ENCODE results near the gene MPRIP.

Gene MPRIP

DNA sequence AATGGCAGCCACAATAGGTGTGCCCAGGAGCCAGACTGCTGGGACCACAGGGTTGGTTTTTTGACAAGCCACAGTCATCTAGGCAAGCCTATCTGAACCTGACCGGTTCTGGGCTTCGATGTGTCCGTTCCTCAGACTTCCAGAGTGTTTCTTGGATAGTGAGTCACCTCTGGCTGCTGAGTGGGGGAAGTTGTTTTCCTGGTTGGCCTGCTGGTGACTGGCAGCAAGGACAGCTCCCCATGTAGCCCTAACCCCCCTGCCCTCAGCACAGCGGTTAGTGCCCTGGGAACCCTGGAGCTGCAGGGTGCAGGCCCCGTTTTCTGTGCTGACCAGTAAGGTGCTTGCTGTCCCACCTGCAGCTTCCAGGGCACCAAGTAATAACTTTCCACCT lies 98.3 kb downstream of the MPRIP start:
- Histone ChIP-seq H3K4me3 (no peak overlapping the region), H3K4me2 (peak overlapping the region; percentile 89), H3K27ac (peak overlapping the region; percentile 55), H3K4me1 (peaks cover 93% of the 10 kb centered on the region), H3K9ac (peak overlapping the region; percentile 36; the same call in 1 of the 2 replicates), H3K27me3 (no peaks in the 10 kb centered on the region), H3K36me3 (peaks cover 81% of the 10 kb centered on the region), H4K20me1 (peaks cover 93% of the 10 kb centered on the region), H3K9me3 (no peaks in the 10 kb centered on the region)
- no peak for TF ChIP-seq Cebpa-rat (IDR thresholded peaks at IDR 0.05)

DNA sequence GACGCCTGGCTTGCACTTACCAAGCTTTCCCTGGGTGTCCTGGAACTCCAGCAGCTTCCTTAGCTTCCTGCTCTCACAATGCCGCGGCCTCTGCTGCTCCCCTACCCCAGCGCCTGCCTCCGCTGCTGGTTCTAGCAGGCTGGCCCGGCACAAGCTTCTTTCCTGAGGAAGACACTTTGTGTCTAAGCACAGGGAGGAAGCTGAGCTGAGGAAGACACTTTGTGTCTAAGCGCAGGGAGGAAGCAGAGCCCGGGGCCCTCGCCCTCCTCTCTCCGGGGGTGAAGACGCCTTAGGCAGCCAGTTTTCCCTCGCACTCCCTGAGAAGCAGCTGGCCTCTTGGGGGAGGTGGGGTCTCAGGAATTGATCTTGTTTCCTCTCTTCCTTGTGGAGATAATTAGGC lies 99.0 kb downstream of the MPRIP start:
- Histone ChIP-seq H3K4me3 (no peak overlapping the region), H4K20me1 (peaks cover 93% of the 10 kb centered on the region), H3K9ac (peak overlapping the region; percentile 36; the same call in 1 of the 2 replicates), H3K4me2 (peak overlapping the region; percentile 89), H3K36me3 (peaks cover 81% of the 10 kb centered on the region), H3K4me1 (peaks cover 99% of the 10 kb centered on the region), H3K9me3 (no peaks in the 10 kb centered on the region), H3K27me3 (no peaks in the 10 kb centered on the region), H3K27ac (peak overlapping the region; percentile 55)
- TF ChIP-seq Cebpa-rat (IDR thresholded peaks at IDR 0.05) = no peak

DNA sequence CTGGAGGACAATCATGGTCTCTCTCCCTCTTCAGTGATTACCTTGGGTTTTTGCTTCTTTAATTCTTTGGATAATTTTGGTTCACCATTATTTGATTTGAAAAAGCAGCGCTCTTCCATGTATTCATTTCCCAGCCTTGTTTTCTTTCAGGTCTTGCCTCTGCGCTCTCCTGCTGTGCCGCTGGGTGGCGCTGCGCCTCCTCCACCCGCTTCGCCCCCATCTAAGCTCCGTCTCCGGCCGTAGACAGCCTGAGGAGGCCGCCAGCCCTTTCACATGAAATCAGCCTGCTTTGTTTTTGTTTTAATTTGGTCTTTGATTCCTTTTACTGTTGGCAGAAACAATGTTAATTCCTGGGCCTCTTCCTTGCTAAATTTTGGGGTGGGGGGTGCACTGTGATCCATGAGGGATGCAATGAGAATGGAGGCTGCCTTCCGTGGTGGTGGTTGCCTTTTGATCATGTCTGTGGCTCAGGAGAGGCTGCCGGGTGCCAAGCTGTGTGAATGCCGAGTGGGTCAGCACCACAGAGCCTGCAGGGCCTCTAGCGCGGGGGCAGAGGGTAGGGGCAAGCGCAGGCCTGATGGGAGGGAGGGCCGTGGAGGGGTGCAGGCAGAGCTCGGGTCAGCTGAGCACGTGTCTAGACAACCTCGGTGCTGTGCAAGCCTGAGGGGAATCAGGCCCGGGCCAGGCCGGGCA lies 99.7 kb downstream of the MPRIP start:
- TF ChIP-seq Cebpa-rat (IDR thresholded peaks at IDR 0.05) = no peak
- peak overlapping the region; percentile 83 for H3K27ac ChIP-seq
- peaks cover 99% of the 10 kb centered on the region for H3K4me1 ChIP-seq
- H3K9me3 ChIP-seq = no peaks in the 10 kb centered on the region
- H3K4me2 ChIP-seq = peak overlapping the region; percentile 89
- H3K27me3 ChIP-seq = no peaks in the 10 kb centered on the region
- no peak overlapping the region for H3K4me3 ChIP-seq
- H3K9ac ChIP-seq = peak overlapping the region; percentile 36; the same call in 1 of the 2 replicates
- peaks cover 92% of the 10 kb centered on the region for H4K20me1 ChIP-seq
- H3K36me3 ChIP-seq = peaks cover 81% of the 10 kb centered on the region

DNA sequence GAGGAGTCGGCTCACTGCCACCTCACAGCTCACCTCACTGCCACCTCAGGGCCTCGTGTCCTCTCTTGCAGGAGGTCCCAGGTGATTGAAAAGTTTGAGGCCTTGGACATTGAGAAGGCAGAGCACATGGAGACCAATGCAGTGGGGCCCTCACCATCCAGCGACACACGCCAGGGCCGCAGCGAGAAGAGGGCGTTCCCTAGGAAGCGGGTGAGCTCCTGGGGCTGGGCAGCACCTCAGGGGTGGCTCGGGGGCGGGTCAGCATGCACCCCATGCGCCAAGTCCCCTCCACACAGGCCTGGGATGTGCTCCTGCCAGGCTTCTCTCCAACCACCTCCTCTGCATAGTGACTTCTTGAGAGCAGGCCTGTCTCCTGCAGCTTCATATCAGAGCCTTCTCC lies 100.3 kb downstream of the MPRIP start:
- Histone ChIP-seq H3K9me3 (no peaks in the 10 kb centered on the region), H3K27ac (peak overlapping the region; percentile 83; the same call in 1 of the 2 replicates), H3K4me2 (peak overlapping the region; percentile 89), H3K9ac (peak overlapping the region; percentile 74; the same call in 1 of the 2 replicates), H3K27me3 (no peaks in the 10 kb centered on the region), H4K20me1 (peaks cover 86% of the 10 kb centered on the region), H3K36me3 (peaks cover 81% of the 10 kb centered on the region), H3K4me3 (no peak overlapping the region), H3K4me1 (peaks cover 100% of the 10 kb centered on the region)
- TF ChIP-seq Cebpa-rat (IDR thresholded peaks at IDR 0.05) = no peak

DNA sequence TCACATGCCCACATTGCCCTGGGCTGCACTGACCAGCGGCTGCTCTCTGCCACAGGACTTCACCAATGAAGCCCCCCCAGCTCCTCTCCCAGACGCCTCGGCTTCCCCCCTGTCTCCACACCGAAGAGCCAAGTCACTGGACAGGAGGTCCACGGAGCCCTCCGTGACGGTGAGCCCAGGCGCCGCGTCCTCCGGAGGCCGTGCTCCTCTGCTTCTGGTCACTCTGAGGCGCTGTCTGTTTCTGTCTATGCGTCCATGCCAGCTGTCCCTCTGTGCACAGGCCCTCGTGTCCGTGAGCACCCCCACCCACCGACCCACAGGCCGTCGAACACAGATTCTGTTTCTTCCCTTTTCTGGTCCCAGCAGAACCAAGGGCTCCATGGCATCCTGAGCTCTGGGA lies 101.2 kb downstream of the MPRIP start:
- H3K4me3 ChIP-seq = no peak overlapping the region
- H3K4me1 ChIP-seq = peaks cover 100% of the 10 kb centered on the region
- peaks cover 80% of the 10 kb centered on the region for H4K20me1 ChIP-seq
- TF ChIP-seq Cebpa-rat (IDR thresholded peaks at IDR 0.05) = no peak
- H3K9ac ChIP-seq = peak overlapping the region; percentile 74; the same call in 1 of the 2 replicates
- no peaks in the 10 kb centered on the region for H3K27me3 ChIP-seq
- peak overlapping the region; percentile 83 for H3K27ac ChIP-seq
- peaks cover 81% of the 10 kb centered on the region for H3K36me3 ChIP-seq
- no peaks in the 10 kb centered on the region for H3K9me3 ChIP-seq
- H3K4me2 ChIP-seq = peak overlapping the region; percentile 89

DNA sequence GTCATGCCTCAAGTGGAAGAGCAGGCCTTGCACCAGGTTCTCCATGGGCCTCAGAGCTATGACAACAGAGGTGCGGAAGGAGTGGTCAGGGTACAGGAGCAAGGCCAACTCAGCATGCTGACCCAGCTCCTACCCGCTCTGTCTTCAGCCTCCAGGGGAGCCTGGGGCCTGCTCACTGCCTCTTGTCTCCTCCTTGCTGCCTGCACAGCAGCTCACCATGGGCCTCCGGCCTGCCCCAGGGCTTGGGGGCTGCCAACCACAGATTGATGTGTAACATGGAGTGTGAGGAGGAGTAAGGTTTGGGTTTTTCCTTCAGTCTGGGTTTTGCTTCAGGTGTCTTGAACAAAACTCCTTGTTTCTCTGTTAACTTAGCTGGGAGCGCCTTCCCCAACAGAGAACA lies 101.8 kb downstream of the MPRIP start:
- H3K27me3 ChIP-seq = no peaks in the 10 kb centered on the region
- no peak overlapping the region for H3K4me3 ChIP-seq
- H3K4me1 ChIP-seq = peaks cover 94% of the 10 kb centered on the region
- H3K9me3 ChIP-seq = no peaks in the 10 kb centered on the region
- H4K20me1 ChIP-seq = peaks cover 74% of the 10 kb centered on the region
- peak overlapping the region; percentile 74; the same call in 1 of the 2 replicates for H3K9ac ChIP-seq
- peak overlapping the region; percentile 83 for H3K27ac ChIP-seq
- H3K36me3 ChIP-seq = peaks cover 81% of the 10 kb centered on the region
- no peak for TF ChIP-seq Cebpa-rat (IDR thresholded peaks at IDR 0.05)
- peak overlapping the region; percentile 89 for H3K4me2 ChIP-seq

DNA sequence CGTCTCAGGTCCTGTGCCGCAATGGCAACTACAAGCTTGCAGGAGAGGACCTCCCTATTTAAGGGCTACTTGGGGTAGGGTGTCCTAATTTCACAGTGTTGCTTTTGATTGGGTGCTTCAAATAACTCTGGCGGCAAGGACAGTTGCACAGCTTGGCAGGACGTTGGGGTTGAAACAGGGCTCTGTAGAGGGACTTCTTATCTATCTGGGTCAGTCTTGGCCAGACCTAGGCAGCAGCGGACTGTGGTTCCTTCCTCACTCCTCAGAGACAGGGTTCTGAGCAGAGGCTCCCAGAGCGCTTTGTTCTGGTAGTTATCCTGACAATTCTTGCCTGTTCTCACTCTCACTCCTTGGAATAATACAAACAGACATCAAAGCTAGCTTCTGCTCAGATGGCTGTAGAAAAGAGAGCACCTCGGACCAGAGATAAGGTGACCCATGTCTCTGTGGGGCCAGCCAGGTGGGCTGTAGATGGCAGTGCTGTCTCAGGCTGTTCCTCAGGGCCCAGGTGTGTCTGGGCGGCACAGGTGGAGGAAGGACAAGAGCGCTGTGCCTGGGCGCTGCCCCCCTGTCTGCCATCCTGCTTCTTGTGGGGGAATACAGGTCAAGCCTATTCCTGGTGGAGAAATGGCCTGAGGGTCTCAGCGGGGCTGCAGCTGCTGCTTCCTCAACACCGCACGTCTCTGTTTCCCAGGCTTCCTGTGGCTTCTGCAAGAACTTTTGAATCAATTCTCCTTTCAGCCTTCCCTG lies 102.8 kb downstream of the MPRIP start:
- peak overlapping the region; percentile 83 for H3K27ac ChIP-seq
- peaks cover 88% of the 10 kb centered on the region for H3K4me1 ChIP-seq
- H4K20me1 ChIP-seq = peaks cover 64% of the 10 kb centered on the region
- peak overlapping the region; percentile 74 for H3K9ac ChIP-seq
- no peak for TF ChIP-seq Cebpa-rat (IDR thresholded peaks at IDR 0.05)
- peak overlapping the region; percentile 40 for H3K4me3 ChIP-seq
- H3K9me3 ChIP-seq = no peaks in the 10 kb centered on the region
- H3K4me2 ChIP-seq = peak overlapping the region; percentile 89
- H3K27me3 ChIP-seq = no peaks in the 10 kb centered on the region
- peaks cover 79% of the 10 kb centered on the region for H3K36me3 ChIP-seq

DNA sequence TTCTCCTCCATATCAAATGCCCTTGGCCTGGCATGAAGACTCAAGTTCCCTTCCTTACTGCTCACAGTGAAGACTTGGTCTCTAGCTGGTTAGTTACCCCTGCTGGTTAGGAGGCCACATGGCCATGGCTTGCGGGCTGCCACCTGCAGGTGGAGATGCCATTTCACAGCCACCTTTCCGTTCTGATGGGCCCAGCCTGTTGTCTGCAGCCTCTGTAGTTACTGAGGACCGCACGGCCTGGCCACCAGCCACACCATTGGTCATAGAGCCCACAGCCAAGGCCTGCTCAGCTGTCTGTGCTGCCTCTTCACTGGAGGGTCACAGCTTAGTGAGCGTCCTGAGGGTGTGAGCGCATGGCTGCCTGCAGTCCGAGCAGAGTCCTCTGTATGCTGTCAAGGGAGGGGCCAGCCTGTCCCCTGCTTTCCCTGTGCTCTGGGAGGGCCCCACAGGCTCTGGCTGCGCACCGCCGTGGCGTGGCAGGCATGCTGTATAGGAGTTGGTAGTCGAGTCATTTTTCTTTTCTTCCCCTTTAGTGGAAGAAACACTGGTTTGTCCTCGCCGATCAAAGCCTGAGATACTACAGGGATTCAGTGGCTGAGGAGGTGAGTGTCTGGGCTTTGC lies 104.6 kb downstream of the MPRIP start:
- peak overlapping the region; percentile 83 for H3K27ac ChIP-seq
- peaks cover 88% of the 10 kb centered on the region for H3K4me1 ChIP-seq
- peak overlapping the region; percentile 89 for H3K4me2 ChIP-seq
- peak overlapping the region; percentile 74; the same call in 1 of the 2 replicates for H3K9ac ChIP-seq
- H3K4me3 ChIP-seq = no peak overlapping the region
- H3K9me3 ChIP-seq = no peaks in the 10 kb centered on the region
- peaks cover 56% of the 10 kb centered on the region for H4K20me1 ChIP-seq
- no peaks in the 10 kb centered on the region for H3K27me3 ChIP-seq
- no peak for TF ChIP-seq Cebpa-rat (IDR thresholded peaks at IDR 0.05)
- peaks cover 88% of the 10 kb centered on the region for H3K36me3 ChIP-seq

DNA sequence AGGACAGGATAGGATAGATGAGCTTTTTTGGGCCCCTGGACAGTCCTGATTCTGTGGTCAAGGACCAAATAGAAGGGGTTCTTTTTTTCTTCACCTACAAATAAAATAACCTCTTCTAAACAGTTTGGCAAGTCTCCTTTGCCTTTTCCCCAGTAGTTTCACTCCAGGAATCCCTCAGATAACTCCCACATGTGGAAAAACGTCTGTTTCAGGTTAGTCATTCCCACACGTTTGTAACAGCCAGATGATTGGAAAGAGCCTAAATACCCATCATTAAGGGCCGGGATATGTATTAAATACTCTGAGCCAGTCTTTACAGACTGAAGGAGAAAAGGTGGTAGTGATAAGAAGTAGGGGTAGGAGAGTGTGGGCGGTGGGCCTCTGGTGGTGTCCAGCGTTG lies 105.6 kb downstream of the MPRIP start:
- Histone ChIP-seq H3K9ac (no peak overlapping the region), H3K4me2 (0 out of 2 replicates have a peak overlapping the region, but pooled peaks have one; percentile 8), H3K4me3 (no peak overlapping the region), H3K27ac (peak overlapping the region; percentile 24; the same call in 1 of the 2 replicates), H3K27me3 (no peaks in the 10 kb centered on the region), H3K4me1 (peaks cover 88% of the 10 kb centered on the region), H3K36me3 (peaks cover 89% of the 10 kb centered on the region), H3K9me3 (no peaks in the 10 kb centered on the region), H4K20me1 (peaks cover 58% of the 10 kb centered on the region)
- TF ChIP-seq Cebpa-rat (IDR thresholded peaks at IDR 0.05) = no peak

Measured in BLaER1 (cell line).